ENCODE measurements around the gene CD8A. TPM values are rescaled to one million over a fixed set of nuclear protein-coding genes. Genes with fewer than 3 reads are reported as not detected.

CD8A gene
- total RNA-seq, 5 donors from 2014 or later (not counting 1 experiment from before 2014, with no cell fraction given): 92.1 to 194 (median 158) TPM

- H3K4me1 Mint-ChIP-seq: peaks cover 21 to 48% (median 33%) of the 10 kb centered on the region in 3 donors
- peak overlapping the region; percentile 61 to 88 for H3K27ac Mint-ChIP-seq
- ChIA-PET POLR2A (no interaction called here), CTCF (no interaction called here)
- H3K27me3 Mint-ChIP-seq: peaks cover 0 to 1% of the 10 kb centered on the region in 2 donors
- no peak for DNase-seq
- ATAC-seq (replicated peaks in 1 of 4): no peak
- Histone ChIP-seq H3K9me3 (no peaks in the 10 kb centered on the region), H3K4me3 (ENCODE audit: control insufficient read depth in 1 of 2, extremely low read depth in 1 of 2, low read length in 1 of 2) (no peak overlapping the region), H3K36me3 (ENCODE audit: control insufficient read depth in 2 of 2, extremely low read depth in 1 of 2, insufficient read depth in 1 of 2, low read length in 1 of 2) (no peaks in the 10 kb centered on the region), H3K4me1 (ENCODE audit: control insufficient read depth in 1 of 2, extremely low read depth in 1 of 2, insufficient read depth in 2 of 2, low read length in 2 of 2) (peaks cover 10 to 55% of the 10 kb centered on the region in 2 experiments), H3K27ac (ENCODE audit: low read length) (no peak overlapping the region), H3K27me3 (replicated peaks in 1 of 2; ENCODE audit: control insufficient read depth in 2 of 2, extremely low read depth in 1 of 2, insufficient read depth in 2 of 2, low read length in 1 of 2) (no peaks in the 10 kb centered on the region)
- no peaks in the 10 kb centered on the region for H3K9me3 Mint-ChIP-seq
- WGBS (ENCODE audit: insufficient coverage): no CpG with 5 or more reads among the region's 10 CpGs
- H3K36me3 Mint-ChIP-seq: no peaks in the 10 kb centered on the region
- H3K4me3 Mint-ChIP-seq: peak overlapping the region in 1 of 3 donors; percentile 38
Observed at GRCh38 chr2:86833315-86833714, 42.6 kb upstream of the CD8A start.

GRCh38 chr2:86832334-86833096, 41.8 kb upstream of the CD8A start:
- H3K36me3 Mint-ChIP-seq: no peaks in the 10 kb centered on the region
- no peaks in the 10 kb centered on the region for H3K9me3 Mint-ChIP-seq
- Histone ChIP-seq H3K27me3 (replicated peaks in 1 of 2; ENCODE audit: control insufficient read depth in 2 of 2, extremely low read depth in 1 of 2, insufficient read depth in 2 of 2, low read length in 1 of 2) (no peaks in the 10 kb centered on the region), H3K4me1 (ENCODE audit: control insufficient read depth in 1 of 2, extremely low read depth in 1 of 2, insufficient read depth in 2 of 2, low read length in 2 of 2) (peaks cover 17 to 58% of the 10 kb centered on the region in 2 experiments), H3K36me3 (ENCODE audit: control insufficient read depth in 2 of 2, extremely low read depth in 1 of 2, insufficient read depth in 1 of 2, low read length in 1 of 2) (no peaks in the 10 kb centered on the region), H3K4me3 (ENCODE audit: control insufficient read depth in 1 of 2, extremely low read depth in 1 of 2, low read length in 1 of 2) (no peak overlapping the region), H3K9me3 (no peaks in the 10 kb centered on the region), H3K27ac (ENCODE audit: low read length) (no peak overlapping the region)
- WGBS (ENCODE audit: insufficient coverage): 80% methylated on average over 1 of the region's 7 CpGs
- DNase-seq (no peak), ATAC-seq (replicated peaks in 1 of 4) (peak in 1 of 4 experiments; percentile 12)
- H3K27ac Mint-ChIP-seq: peak overlapping the region; percentile 68 to 88
- H3K4me3 Mint-ChIP-seq: peak overlapping the region in 2 of 3 donors; percentile 10 to 38
- CTCF ChIA-PET: interaction anchor here (0.6 to 0.7 kb wide), 2 partner anchors 519 to 719 kb away, joined by 3 to 6 read pairs; no protein-coding TSS in a partner anchor
- H3K4me1 Mint-ChIP-seq: peaks cover 22 to 50% (median 37%) of the 10 kb centered on the region in 3 donors
- POLR2A ChIA-PET: no interaction called here
- peaks cover 0 to 1% of the 10 kb centered on the region in 2 donors for H3K27me3 Mint-ChIP-seq

- Mint-ChIP-seq H3K4me1 (peaks cover 20 to 50% (median 39%) of the 10 kb centered on the region in 3 donors), H3K27me3 (peaks cover 0 to 1% of the 10 kb centered on the region in 2 donors), H3K27ac (peak overlapping the region; percentile 23 to 83), H3K9me3 (no peaks in the 10 kb centered on the region), H3K4me3 (peak overlapping the region in 2 of 3 donors; percentile 10 to 23), H3K36me3 (no peaks in the 10 kb centered on the region)
- Histone ChIP-seq H3K27ac (ENCODE audit: low read length) (no peak overlapping the region), H3K27me3 (replicated peaks in 1 of 2; ENCODE audit: control insufficient read depth in 2 of 2, extremely low read depth in 1 of 2, insufficient read depth in 2 of 2, low read length in 1 of 2) (no peaks in the 10 kb centered on the region), H3K9me3 (no peaks in the 10 kb centered on the region), H3K4me3 (ENCODE audit: control insufficient read depth in 1 of 2, extremely low read depth in 1 of 2, low read length in 1 of 2) (no peak overlapping the region), H3K36me3 (ENCODE audit: control insufficient read depth in 2 of 2, extremely low read depth in 1 of 2, insufficient read depth in 1 of 2, low read length in 1 of 2) (no peaks in the 10 kb centered on the region), H3K4me1 (ENCODE audit: control insufficient read depth in 1 of 2, extremely low read depth in 1 of 2, insufficient read depth in 2 of 2, low read length in 2 of 2) (peaks cover 12 to 59% of the 10 kb centered on the region in 2 experiments)
- ChIA-PET POLR2A (interaction anchor here in 1 of 2 donors (0.6 kb wide), 1 partner anchor 10 kb away, joined by 4 read pairs; no protein-coding TSS in a partner anchor), CTCF (no interaction called here)
- 60% methylated on average over 1 of the region's 2 CpGs for WGBS (ENCODE audit: insufficient coverage)
- DNase-seq (no peak), ATAC-seq (replicated peaks in 1 of 4) (no peak)
Observed at GRCh38 chr2:86831537-86831936, 40.8 kb upstream of the CD8A start.

- H3K36me3 ChIP-seq (ENCODE audit: control insufficient read depth in 2 of 2, extremely low read depth in 1 of 2, insufficient read depth in 1 of 2, low read length in 1 of 2): no peaks in the 10 kb centered on the region
- POLR2A ChIA-PET: interaction anchor here (0.6 to 0.9 kb wide), 2 partner anchors 15 to 19 kb away, joined by 3 to 4 read pairs; no protein-coding TSS in a partner anchor
- no peaks in the 10 kb centered on the region for H3K9me3 ChIP-seq
- CTCF ChIA-PET: no interaction called here
- peak overlapping the region; percentile 79 for H3K27ac ChIP-seq (ENCODE audit: low read length)
- H3K27me3 Mint-ChIP-seq: peaks cover 0 to 17% of the 10 kb centered on the region in 2 donors
- peak overlapping the region; percentile 82 to 93 for H3K27ac Mint-ChIP-seq
- peak in 1 of 4 experiments; percentile 16 for ATAC-seq (replicated peaks in 1 of 4)
- peak overlapping the region; percentile 75 to 86 (median 80) for H3K4me3 Mint-ChIP-seq
- peaks cover 6% of the 10 kb centered on the region for H3K36me3 Mint-ChIP-seq
- H3K4me1 ChIP-seq (ENCODE audit: control insufficient read depth in 1 of 2, extremely low read depth in 1 of 2, insufficient read depth in 2 of 2, low read length in 2 of 2): peaks cover 21 to 59% of the 10 kb centered on the region in 2 experiments
- H3K4me3 ChIP-seq (ENCODE audit: control insufficient read depth in 1 of 2, extremely low read depth in 1 of 2, low read length in 1 of 2): peak overlapping the region; percentile 10 to 61
- H3K27me3 ChIP-seq (replicated peaks in 1 of 2; ENCODE audit: control insufficient read depth in 2 of 2, extremely low read depth in 1 of 2, insufficient read depth in 2 of 2, low read length in 1 of 2): peaks cover 0 to 19% of the 10 kb centered on the region in 2 experiments
- WGBS (ENCODE audit: insufficient coverage): 77% methylated on average over 3 of the region's 4 CpGs
- DNase-seq: no peak
- H3K9me3 Mint-ChIP-seq: peaks cover 0 to 6% (median 0%) of the 10 kb centered on the region in 3 donors
- H3K4me1 Mint-ChIP-seq: peaks cover 40 to 62% (median 58%) of the 10 kb centered on the region in 3 donors
Observed at GRCh38 chr2:86826951-86827350, 36.2 kb upstream of the CD8A start.

- peaks cover 0 to 27% of the 10 kb centered on the region in 2 experiments for H3K27me3 ChIP-seq (replicated peaks in 1 of 2; ENCODE audit: control insufficient read depth in 2 of 2, extremely low read depth in 1 of 2, insufficient read depth in 2 of 2, low read length in 1 of 2)
- H3K36me3 ChIP-seq (ENCODE audit: control insufficient read depth in 2 of 2, extremely low read depth in 1 of 2, insufficient read depth in 1 of 2, low read length in 1 of 2): no peaks in the 10 kb centered on the region
- 15% methylated on average over 12 of the region's 16 CpGs for WGBS (ENCODE audit: insufficient coverage)
- no peaks in the 10 kb centered on the region for H3K9me3 ChIP-seq
- H3K27ac Mint-ChIP-seq: peak overlapping the region; percentile 82 to 93
- H3K27ac ChIP-seq (ENCODE audit: low read length): peak overlapping the region; percentile 79
- peaks cover 21 to 68% of the 10 kb centered on the region in 2 experiments for H3K4me1 ChIP-seq (ENCODE audit: control insufficient read depth in 1 of 2, extremely low read depth in 1 of 2, insufficient read depth in 2 of 2, low read length in 2 of 2)
- ChIA-PET CTCF (interaction anchor here (1.0 to 2.1 kb wide), 3 partner anchors 14 to 17 kb away, joined by 3 to 7 read pairs (median 6); no protein-coding TSS in a partner anchor), POLR2A (interaction anchor here (0.5 to 1.1 kb wide), 4 partner anchors 10 to 925 kb away, joined by 3 to 7 read pairs (median 4); no protein-coding TSS in a partner anchor)
- peaks cover 0 to 6% (median 0%) of the 10 kb centered on the region in 3 donors for H3K9me3 Mint-ChIP-seq
- peak overlapping the region; percentile 56 to 61 for H3K4me3 ChIP-seq (ENCODE audit: control insufficient read depth in 1 of 2, extremely low read depth in 1 of 2, low read length in 1 of 2)
- peaks cover 6% of the 10 kb centered on the region for H3K36me3 Mint-ChIP-seq
- H3K27me3 Mint-ChIP-seq: peaks cover 0 to 20% of the 10 kb centered on the region in 2 donors
- ATAC-seq (replicated peaks in 1 of 4) (peak; percentile 81 to 88 (median 82)), DNase-seq (peak; percentile 35 to 89 (median 71))
- H3K4me3 Mint-ChIP-seq: peak overlapping the region; percentile 75 to 86 (median 80)
- peaks cover 40 to 61% (median 57%) of the 10 kb centered on the region in 3 donors for H3K4me1 Mint-ChIP-seq
Observed at GRCh38 chr2:86825693-86826381, 35.1 kb upstream of the CD8A start.

All from T-cell (primary cell).